ENCODE data around the gene MED13. TPM values are rescaled to one million over a fixed set of nuclear protein-coding genes. Genes with fewer than 3 reads are reported as not detected.

Gene MED13
- total RNA-seq, 2 experiments from 2014 or later: 33.3 to 34.3 TPM

- H3K27ac Mint-ChIP-seq: no peak overlapping the region
- H3K27me3 Mint-ChIP-seq (ENCODE audit: low read depth): no peaks in the 10 kb centered on the region
- H3K4me3 Mint-ChIP-seq: no peak overlapping the region
- no peaks in the 10 kb centered on the region for H3K9me3 Mint-ChIP-seq
- H3K36me3 Mint-ChIP-seq (ENCODE audit: low read depth): peaks cover 12% of the 10 kb centered on the region
- intact Hi-C loops (cut with micrococcal nuclease): no loop called here
- H3K4me1 Mint-ChIP-seq (ENCODE audit: low read depth): peaks cover 11% of the 10 kb centered on the region
- CTCF ChIA-PET: no interaction called here
- no peak for DNase-seq
These were observed 95.0 kb downstream of the MED13 start for GRCh38 chr17:61970030-61970429.

GRCh38 chr17:61968757-61969156 lies 96.3 kb downstream of the MED13 start:
- CTCF ChIA-PET: no interaction called here
- Mint-ChIP-seq H3K4me3 (no peak overlapping the region), H3K36me3 (ENCODE audit: low read depth) (peaks cover 13% of the 10 kb centered on the region), H3K27ac (no peak overlapping the region), H3K27me3 (ENCODE audit: low read depth) (no peaks in the 10 kb centered on the region), H3K4me1 (ENCODE audit: low read depth) (no peaks in the 10 kb centered on the region), H3K9me3 (no peaks in the 10 kb centered on the region)
- intact Hi-C loops (cut with micrococcal nuclease): no loop called here
- DNase-seq: no peak

DNA sequence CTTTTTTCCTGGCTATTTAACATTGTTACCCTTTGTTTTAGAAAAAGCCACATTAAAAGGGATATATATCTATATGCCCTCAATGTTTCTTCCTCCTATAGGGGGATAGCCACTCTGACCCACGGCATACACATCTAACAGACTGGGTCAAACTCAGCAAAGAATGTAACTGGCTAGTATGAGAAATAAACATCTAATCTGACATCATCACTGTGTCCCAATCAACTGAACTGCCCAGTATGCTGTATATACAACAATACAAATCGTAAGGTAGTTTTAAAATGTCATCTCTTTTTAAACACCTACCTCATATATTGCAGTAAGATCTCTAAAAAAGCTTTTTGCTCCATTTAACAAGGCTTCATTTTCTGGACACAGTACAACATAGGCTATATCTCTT lies 97.3 kb downstream of the MED13 start:
- no peaks in the 10 kb centered on the region for H3K4me1 Mint-ChIP-seq (ENCODE audit: low read depth)
- DNase-seq: no peak
- no peak overlapping the region for H3K27ac Mint-ChIP-seq
- CTCF ChIA-PET: interaction anchor here (1.5 kb wide), 1 partner anchor 32 kb away, joined by 4 read pairs; no protein-coding TSS in a partner anchor
- H3K4me3 Mint-ChIP-seq: no peak overlapping the region
- intact Hi-C loops (cut with micrococcal nuclease): no loop called here
- H3K36me3 Mint-ChIP-seq (ENCODE audit: low read depth): peaks cover 13% of the 10 kb centered on the region
- no peaks in the 10 kb centered on the region for H3K9me3 Mint-ChIP-seq
- H3K27me3 Mint-ChIP-seq (ENCODE audit: low read depth): no peaks in the 10 kb centered on the region

- Mint-ChIP-seq H3K4me3 (no peak overlapping the region), H3K4me1 (ENCODE audit: low read depth) (no peaks in the 10 kb centered on the region), H3K27me3 (ENCODE audit: low read depth) (no peaks in the 10 kb centered on the region), H3K36me3 (ENCODE audit: low read depth) (peaks cover 13% of the 10 kb centered on the region), H3K27ac (no peak overlapping the region), H3K9me3 (no peaks in the 10 kb centered on the region)
- DNase-seq: no peak
- intact Hi-C loops (cut with micrococcal nuclease): no loop called here
- CTCF ChIA-PET: interaction anchor here (1.5 kb wide), 1 partner anchor 34 kb away, joined by 4 read pairs; no protein-coding TSS in a partner anchor
These were observed 98.9 kb downstream of the MED13 start for GRCh38 chr17:61966191-61966590.

- H3K4me3 Mint-ChIP-seq: no peak overlapping the region
- no peaks in the 10 kb centered on the region for H3K4me1 Mint-ChIP-seq (ENCODE audit: low read depth)
- CTCF ChIA-PET: no interaction called here
- no peak overlapping the region for H3K27ac Mint-ChIP-seq
- H3K9me3 Mint-ChIP-seq: no peaks in the 10 kb centered on the region
- peaks cover 21% of the 10 kb centered on the region for H3K36me3 Mint-ChIP-seq (ENCODE audit: low read depth)
- intact Hi-C loops (cut with micrococcal nuclease): no loop called here
- DNase-seq: no peak
- H3K27me3 Mint-ChIP-seq (ENCODE audit: low read depth): no peaks in the 10 kb centered on the region
These were observed 109.5 kb downstream of the MED13 start for GRCh38 chr17:61955619-61956018.

- Mint-ChIP-seq H3K4me1 (ENCODE audit: low read depth) (no peaks in the 10 kb centered on the region), H3K4me3 (no peak overlapping the region), H3K9me3 (no peaks in the 10 kb centered on the region), H3K27ac (no peak overlapping the region), H3K27me3 (ENCODE audit: low read depth) (no peaks in the 10 kb centered on the region), H3K36me3 (ENCODE audit: low read depth) (peaks cover 8% of the 10 kb centered on the region)
- CTCF ChIA-PET: interaction anchor here (0.6 kb wide), 1 partner anchor 1102 kb away, joined by 3 read pairs; no protein-coding TSS in a partner anchor
- DNase-seq: no peak
- intact Hi-C loops (cut with micrococcal nuclease): no loop called here
These were observed 117.6 kb downstream of the MED13 start for GRCh38 chr17:61947367-61948078.

DNA sequence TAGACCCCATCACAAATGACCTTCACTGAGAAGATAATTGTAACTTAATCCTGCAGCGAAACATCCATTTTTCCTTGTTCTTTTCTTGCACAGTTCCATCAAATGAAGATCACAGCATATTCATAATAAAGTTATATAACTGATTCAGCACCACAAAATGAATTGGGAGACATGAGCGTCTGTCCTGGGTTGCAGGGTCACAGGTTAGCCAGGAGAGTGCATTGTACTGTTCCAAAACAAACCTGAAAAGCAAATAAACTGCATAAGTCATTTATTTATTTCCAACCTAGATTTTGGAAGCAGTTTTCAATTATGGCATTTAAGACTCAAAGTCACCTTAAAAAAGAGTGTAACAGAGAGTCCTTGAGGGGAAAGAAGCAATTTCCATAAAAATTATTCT lies 118.7 kb downstream of the MED13 start:
- no peaks in the 10 kb centered on the region for H3K9me3 Mint-ChIP-seq
- CTCF ChIA-PET: no interaction called here
- no peak overlapping the region for H3K27ac Mint-ChIP-seq
- H3K36me3 Mint-ChIP-seq (ENCODE audit: low read depth): peaks cover 7% of the 10 kb centered on the region
- no peak for DNase-seq
- H3K4me1 Mint-ChIP-seq (ENCODE audit: low read depth): no peaks in the 10 kb centered on the region
- H3K27me3 Mint-ChIP-seq (ENCODE audit: low read depth): no peaks in the 10 kb centered on the region
- intact Hi-C loops (cut with micrococcal nuclease): no loop called here
- H3K4me3 Mint-ChIP-seq: no peak overlapping the region

GRCh38 chr17:61943117-61943516 lies 122.0 kb downstream of the MED13 start:
- CTCF ChIA-PET: no interaction called here
- Mint-ChIP-seq H3K4me1 (ENCODE audit: low read depth) (no peaks in the 10 kb centered on the region), H3K27me3 (ENCODE audit: low read depth) (no peaks in the 10 kb centered on the region), H3K9me3 (no peaks in the 10 kb centered on the region), H3K4me3 (no peak overlapping the region), H3K27ac (no peak overlapping the region), H3K36me3 (ENCODE audit: low read depth) (peaks cover 4% of the 10 kb centered on the region)
- intact Hi-C loops (cut with micrococcal nuclease): no loop called here
- DNase-seq: no peak

DNA sequence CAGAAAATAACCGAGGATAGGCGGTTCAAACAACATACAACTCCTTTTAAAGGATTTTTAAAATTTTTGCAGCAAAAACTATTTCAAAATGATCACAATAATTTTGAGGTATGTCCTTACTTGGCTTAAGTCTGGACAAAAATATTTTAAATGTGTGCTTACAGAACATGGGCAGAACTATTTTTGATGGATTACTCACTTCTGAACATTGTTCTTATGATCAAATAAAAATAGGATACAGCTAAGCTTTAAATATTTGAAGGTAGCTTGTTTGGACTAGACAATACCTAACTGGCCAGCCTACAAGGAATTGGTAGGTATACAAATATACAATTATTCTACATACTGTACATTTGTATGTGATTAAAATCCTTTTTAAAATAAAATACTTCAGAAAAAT lies 123.0 kb downstream of the MED13 start:
- no peaks in the 10 kb centered on the region for H3K4me1 Mint-ChIP-seq (ENCODE audit: low read depth)
- CTCF ChIA-PET: no interaction called here
- H3K27ac Mint-ChIP-seq: no peak overlapping the region

DNA sequence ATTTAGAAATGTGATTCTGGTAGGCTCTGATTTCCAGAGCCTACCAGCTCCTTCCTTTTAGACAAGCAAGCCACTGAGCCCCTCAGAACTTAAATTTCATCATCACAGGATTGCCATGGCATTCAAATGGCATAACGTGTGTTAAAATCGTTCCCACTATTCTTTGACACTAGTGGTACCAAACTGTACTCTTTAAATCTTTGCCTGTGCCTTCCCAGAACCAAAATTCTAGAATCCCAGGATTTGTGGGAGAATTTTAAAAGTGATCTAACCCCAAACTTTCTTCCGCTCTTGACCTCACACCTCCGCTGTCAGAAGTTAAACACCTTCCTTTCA lies 137.0 kb downstream of the MED13 start:
- intact Hi-C loops (cut with micrococcal nuclease): loop anchor here (2.0 to 10.0 kb wide), 2 partner anchors 1327 to 1853 kb away; partner anchors contain the start of genes HEATR6 and PPM1D
- CTCF ChIA-PET: no interaction called here
- Mint-ChIP-seq H3K36me3 (ENCODE audit: low read depth) (peaks cover 9% of the 10 kb centered on the region), H3K27me3 (ENCODE audit: low read depth) (no peaks in the 10 kb centered on the region), H3K27ac (peak overlapping the region; percentile 89), H3K9me3 (no peaks in the 10 kb centered on the region), H3K4me3 (peak overlapping the region; percentile 95), H3K4me1 (ENCODE audit: low read depth) (peaks cover 17% of the 10 kb centered on the region)
- DNase-seq: no peak

More for the DNA sequence above, 123.0 kb downstream of the MED13 start:
- H3K4me3 Mint-ChIP-seq: no peak overlapping the region
- no peak for DNase-seq
- intact Hi-C loops (cut with micrococcal nuclease): no loop called here
- H3K36me3 Mint-ChIP-seq (ENCODE audit: low read depth): peaks cover 4% of the 10 kb centered on the region
- no peaks in the 10 kb centered on the region for H3K27me3 Mint-ChIP-seq (ENCODE audit: low read depth)
- H3K9me3 Mint-ChIP-seq: no peaks in the 10 kb centered on the region

DNA sequence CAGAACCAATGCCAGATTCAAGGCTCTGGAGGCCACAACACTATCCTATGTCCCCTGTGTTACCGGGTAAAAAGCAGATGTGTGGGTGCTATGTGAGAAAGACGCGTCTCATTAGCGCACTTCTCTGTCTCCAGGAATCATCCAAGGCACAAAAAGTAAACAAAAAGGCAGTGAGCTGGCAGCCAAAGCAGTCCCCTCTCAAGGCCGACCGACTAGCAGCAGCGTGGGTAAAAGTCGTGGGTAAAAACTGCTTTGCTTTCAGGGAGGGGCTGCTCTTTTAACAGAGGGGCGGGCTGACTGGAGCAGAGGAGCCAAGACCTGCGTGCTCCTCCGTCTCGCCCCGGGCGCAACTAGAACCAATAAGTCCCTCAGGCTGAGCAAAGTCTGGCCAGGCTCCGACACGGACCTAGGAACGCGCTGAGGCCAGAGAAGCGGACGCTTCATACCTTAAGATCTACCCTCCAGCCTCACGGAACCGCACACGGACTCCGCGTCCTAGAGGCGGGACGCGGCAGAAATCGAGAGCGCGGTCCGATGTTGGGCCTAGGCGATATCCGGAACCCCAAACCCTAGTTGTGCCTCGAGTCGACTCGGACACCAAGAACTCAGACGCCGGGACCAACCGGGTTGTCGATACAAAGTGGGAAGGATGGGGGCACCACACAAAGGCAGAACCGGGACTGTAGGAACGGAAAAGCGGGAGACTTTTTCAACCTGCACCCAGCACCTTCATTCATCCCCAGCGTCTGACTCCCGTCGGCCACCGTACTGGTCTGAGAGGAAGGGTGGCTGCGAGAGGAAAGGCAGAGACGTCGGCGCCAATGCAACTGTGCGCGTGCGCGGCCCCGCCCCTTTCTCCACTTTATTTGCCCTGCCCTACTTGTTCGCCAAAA lies 137.6 kb downstream of the MED13 start, which contains the start of gene INTS2:
INTS2 (minus strand) TSS at position 775 of the 893 bp plus-strand sequence. CDS start 1,338 bp downstream, outside the sequence.
- Mint-ChIP-seq H3K4me1 (ENCODE audit: low read depth) (peaks cover 17% of the 10 kb centered on the region), H3K9me3 (no peaks in the 10 kb centered on the region), H3K4me3 (peak within 1 kb of the TSS; percentile 95), H3K27me3 (ENCODE audit: low read depth) (no peaks in the 10 kb centered on the region), H3K27ac (peak within 1 kb of the TSS; percentile 89), H3K36me3 (ENCODE audit: low read depth) (peaks cover 13% of the 10 kb centered on the region)
- CTCF ChIA-PET: interaction anchor here (1.2 kb wide), 1 partner anchor 138 kb away, joined by 3 read pairs; no protein-coding TSS in a partner anchor
- DNase-seq: peak; percentile 97
- intact Hi-C loops (cut with micrococcal nuclease): loop anchor here (1.0 to 10.0 kb wide), 4 partner anchors 64 to 1853 kb away; partner anchors contain the start of genes BRIP1, HEATR6 and PPM1D

- CTCF ChIA-PET: interaction anchor here (1.2 kb wide), 1 partner anchor 139 kb away, joined by 3 read pairs; no protein-coding TSS in a partner anchor
- Mint-ChIP-seq H3K27me3 (ENCODE audit: low read depth) (no peaks in the 10 kb centered on the region), H3K9me3 (no peaks in the 10 kb centered on the region), H3K36me3 (ENCODE audit: low read depth) (peaks cover 14% of the 10 kb centered on the region), H3K4me3 (peak overlapping the region; percentile 95), H3K4me1 (ENCODE audit: low read depth) (peaks cover 17% of the 10 kb centered on the region), H3K27ac (peak overlapping the region; percentile 89)
- no peak for DNase-seq
- intact Hi-C loops (cut with micrococcal nuclease): loop anchor here (1.0 to 10.0 kb wide), 3 partner anchors 64 to 1852 kb away; partner anchors contain the start of genes BRIP1 and HEATR6
These were observed 138.3 kb downstream of the MED13 start for GRCh38 chr17:61926826-61927207.
